HCEC 1CT (cell line): ENCODE results near the gene CAPS2.

Source experiments
- DNase-seq: peaks from one replicate; pipeline ENCODE4 v3.0.0-alpha.2; 2017

CAPS2 gene

GRCh38 chr12:75302781-75303180, 27.3 kb downstream of the CAPS2 start:
- no peak for DNase-seq

GRCh38 chr12:75302225-75302624, 27.9 kb downstream of the CAPS2 start:
- no peak for DNase-seq

- no peak for DNase-seq
Measured at GRCh38 chr12:75294797-75295196, 35.3 kb downstream of the CAPS2 start.

GRCh38 chr12:75294336-75294735, 35.8 kb downstream of the CAPS2 start:
- DNase-seq, result no peak

- no peak for DNase-seq
Measured at GRCh38 chr12:75291014-75291413, 39.1 kb downstream of the CAPS2 start.

- DNase-seq, result peak; percentile 20
Measured at GRCh38 chr12:75289753-75290152, 40.4 kb downstream of the CAPS2 start.

GRCh38 chr12:75288860-75289259, 41.3 kb downstream of the CAPS2 start:
- no peak for DNase-seq

GRCh38 chr12:75275702-75276101, 54.4 kb downstream of the CAPS2 start:
- no peak for DNase-seq

- DNase-seq, result no peak
Measured at GRCh38 chr12:75271576-75271975, 58.5 kb downstream of the CAPS2 start.

GRCh38 chr12:75270157-75270556, 60.0 kb downstream of the CAPS2 start:
- no peak for DNase-seq

- DNase-seq, result no peak
Measured at GRCh38 chr12:75269209-75269608, 60.9 kb downstream of the CAPS2 start.

GRCh38 chr12:75260316-75260715, 69.8 kb downstream of the CAPS2 start:
- DNase-seq, result peak; percentile 31

- no peak for DNase-seq
Measured at GRCh38 chr12:75259143-75259542, 71.0 kb downstream of the CAPS2 start.

- no peak for DNase-seq
Measured at GRCh38 chr12:75257510-75257909, 72.6 kb downstream of the CAPS2 start.

GRCh38 chr12:75245108-75245507, 85.0 kb downstream of the CAPS2 start:
- no peak for DNase-seq

GRCh38 chr12:75239987-75240386, 90.1 kb downstream of the CAPS2 start:
- no peak for DNase-seq

- DNase-seq, result no peak
Measured at GRCh38 chr12:75236206-75236605, 93.9 kb downstream of the CAPS2 start.

GRCh38 chr12:75227132-75227531, 103.0 kb downstream of the CAPS2 start:
- DNase-seq, result no peak
